HG02678 (cell line): ENCODE results near the gene PHYHIPL.

Experiments used
- ATAC-seq: cut with Tn5 transposase; IDR thresholded peaks from one replicate; pipeline ENCODE4 v1.9.1; 2021; ENCODE audit warnings: mild to moderate bottlenecking, moderate library complexity; ENCODE audit not compliant: unreplicated experiment

The PHYHIPL gene

GRCh38 chr10:59252491-59252890 is 76.0 kb downstream of the PHYHIPL start:
- ATAC-seq, result no peak

- ATAC-seq, result no peak
These were observed 79.0 kb downstream of the PHYHIPL start for GRCh38 chr10:59255463-59255862.

- ATAC-seq, result no peak
These were observed 80.8 kb downstream of the PHYHIPL start for GRCh38 chr10:59257224-59257623.

GRCh38 chr10:59258890-59259289 is 82.4 kb downstream of the PHYHIPL start:
- ATAC-seq, result no peak

- ATAC-seq, result no peak
These were observed 88.7 kb downstream of the PHYHIPL start for GRCh38 chr10:59265141-59265540.

- ATAC-seq, result no peak
These were observed 89.9 kb downstream of the PHYHIPL start for GRCh38 chr10:59266321-59266720.

GRCh38 chr10:59268460-59268859 is 92.0 kb downstream of the PHYHIPL start:
- no peak for ATAC-seq

- ATAC-seq, result no peak
These were observed 93.2 kb downstream of the PHYHIPL start for GRCh38 chr10:59269651-59270050.

- no peak for ATAC-seq
These were observed 94.0 kb downstream of the PHYHIPL start for GRCh38 chr10:59270492-59270891.

- no peak for ATAC-seq
These were observed 94.7 kb downstream of the PHYHIPL start for GRCh38 chr10:59271160-59271559.

- ATAC-seq, result no peak
These were observed 95.6 kb downstream of the PHYHIPL start for GRCh38 chr10:59272061-59272460.

- ATAC-seq, result no peak
These were observed 97.0 kb downstream of the PHYHIPL start for GRCh38 chr10:59273445-59273844.

GRCh38 chr10:59276133-59276532 is 99.7 kb downstream of the PHYHIPL start:
- no peak for ATAC-seq

GRCh38 chr10:59276919-59277318 is 100.5 kb downstream of the PHYHIPL start:
- ATAC-seq, result no peak

- ATAC-seq, result no peak
These were observed 103.0 kb downstream of the PHYHIPL start for GRCh38 chr10:59279476-59279875.

GRCh38 chr10:59279991-59280505 is 103.6 kb downstream of the PHYHIPL start:
- no peak for ATAC-seq

GRCh38 chr10:59281861-59282260 is 105.4 kb downstream of the PHYHIPL start:
- ATAC-seq, result no peak

- ATAC-seq, result no peak
These were observed 107.1 kb downstream of the PHYHIPL start for GRCh38 chr10:59283456-59284091.

GRCh38 chr10:59284118-59284975 is 107.9 kb downstream of the PHYHIPL start:
- no peak for ATAC-seq

- no peak for ATAC-seq
These were observed 108.6 kb downstream of the PHYHIPL start for GRCh38 chr10:59285073-59285472.

GRCh38 chr10:59285848-59286247 is 109.4 kb downstream of the PHYHIPL start:
- ATAC-seq, result no peak

- no peak for ATAC-seq
These were observed 111.3 kb downstream of the PHYHIPL start for GRCh38 chr10:59287587-59288255.
